Effector CD4-positive, alpha-beta T cell (primary cell): Measurements from ENCODE around the gene DNAH11.

Experiments
- DNase-seq: peaks from one replicate; pipeline ENCODE4 v3.0.0-alpha.2; 2020

The DNAH11 gene

GRCh38 chr7:21548491-21548890 lies 5.7 kb downstream of the DNAH11 start:
- DNase-seq: no peak

DNA sequence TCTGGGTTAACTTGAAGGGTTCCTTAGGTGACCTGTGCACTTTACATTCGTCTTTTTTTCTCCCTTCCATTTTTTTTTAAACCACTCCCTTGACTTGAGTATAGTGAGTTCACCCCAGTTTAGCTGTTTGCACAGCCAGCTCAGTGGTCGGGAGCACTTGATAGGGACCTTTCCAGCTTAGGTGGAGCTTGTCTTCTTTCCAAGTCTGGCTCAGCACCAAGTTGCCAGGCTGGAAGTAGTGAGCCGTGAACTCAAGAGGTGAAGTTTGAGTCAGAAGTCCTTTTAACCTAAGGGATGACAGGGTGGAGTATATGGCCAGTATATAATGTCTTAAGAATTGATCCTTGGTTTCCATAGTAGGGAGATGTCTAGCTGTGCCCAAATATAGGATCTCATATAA lies 7.2 kb downstream of the DNAH11 start:
- no peak for DNase-seq

DNA sequence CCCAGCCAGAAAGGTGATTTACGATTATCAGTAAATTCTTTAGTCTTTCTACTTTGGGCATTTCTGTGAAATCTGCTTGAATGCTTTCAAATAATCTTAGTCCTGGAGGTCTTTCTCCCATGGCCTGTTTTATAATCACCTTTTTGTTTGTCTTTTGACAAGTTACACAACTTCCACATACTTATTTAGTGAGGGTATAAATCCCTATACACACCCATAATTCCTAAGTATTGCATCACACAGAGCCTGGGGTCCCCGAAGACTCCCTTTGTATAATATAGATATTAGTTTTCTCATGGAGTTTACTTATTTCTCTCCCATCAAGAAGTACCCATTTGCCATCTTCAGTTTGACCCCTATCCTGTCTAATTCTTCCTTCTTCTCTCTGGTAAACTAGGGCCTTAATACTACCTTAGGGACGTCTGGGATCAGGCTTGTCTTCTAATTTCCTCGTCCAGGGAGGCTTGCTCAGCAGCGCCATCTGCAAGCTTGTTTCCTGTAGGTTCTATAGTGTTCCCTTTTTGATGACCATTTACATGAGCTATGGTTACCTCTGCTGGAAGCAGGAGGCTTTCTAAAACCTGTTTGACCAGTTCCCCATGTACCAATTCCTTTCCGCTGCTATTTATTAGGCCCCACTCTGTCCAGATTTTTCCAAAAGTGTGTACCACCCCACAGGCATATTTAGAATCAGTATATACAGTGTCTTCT lies 8.1 kb downstream of the DNAH11 start:
- no peak for DNase-seq

- DNase-seq: no peak
Observed at GRCh38 chr7:21562385-21562784, 19.5 kb downstream of the DNAH11 start.

DNA sequence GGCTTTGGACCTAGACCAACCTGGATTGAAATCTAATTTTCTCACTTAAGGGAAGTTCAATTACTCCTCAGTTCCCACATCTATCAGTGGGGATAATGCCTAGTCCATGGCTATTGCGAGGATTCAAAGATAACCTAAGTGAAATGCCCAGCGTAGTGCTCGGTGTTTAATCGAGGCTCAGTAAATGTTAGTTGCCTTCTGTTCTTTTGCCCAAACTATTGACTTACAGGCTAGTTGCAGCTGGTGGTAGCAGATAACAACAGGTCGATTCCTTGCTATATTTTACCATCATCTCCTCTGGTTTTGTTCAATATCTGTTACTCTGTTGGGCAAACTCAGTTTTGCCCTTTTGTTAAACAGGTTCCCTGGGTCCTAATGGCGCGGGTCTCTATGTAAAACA lies 22.8 kb downstream of the DNAH11 start:
- DNase-seq: no peak

DNA sequence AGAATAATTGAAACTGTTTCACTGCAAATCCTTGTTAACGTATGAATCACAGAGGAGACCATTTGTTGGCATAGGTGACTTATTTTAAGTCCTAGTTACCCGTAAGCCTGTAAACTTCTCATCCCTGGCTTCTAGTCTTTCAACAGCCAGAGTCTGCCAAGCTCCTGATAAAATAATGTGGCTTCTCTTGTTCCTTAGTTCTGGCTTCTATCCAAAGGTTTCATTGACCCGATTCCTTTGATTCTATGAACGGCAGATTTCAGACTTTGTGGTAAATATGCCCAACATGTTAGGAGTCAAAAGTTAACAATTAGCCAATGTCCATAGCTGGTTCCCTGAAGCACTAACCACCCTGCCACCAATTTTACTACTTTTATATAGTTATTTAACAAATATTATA lies 23.3 kb downstream of the DNAH11 start:
- no peak for DNase-seq

DNA sequence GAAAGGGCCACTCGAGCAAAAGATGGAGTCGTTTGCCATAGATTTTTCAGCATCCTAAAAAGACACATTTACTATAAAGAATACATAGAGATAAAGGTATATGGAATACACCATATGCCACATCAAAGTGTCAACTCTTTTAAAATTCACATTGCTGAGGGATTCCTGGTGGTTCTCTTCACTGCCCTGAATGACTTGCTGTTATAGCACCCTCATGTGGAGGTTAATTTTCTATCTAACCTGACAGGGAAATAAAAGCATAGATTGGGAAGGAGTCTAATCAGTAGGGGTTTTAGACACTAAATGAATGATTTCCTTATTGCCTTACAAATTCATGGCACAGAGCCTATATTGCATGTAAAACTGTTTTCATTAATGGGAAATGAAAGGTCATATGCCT lies 25.9 kb downstream of the DNAH11 start:
- DNase-seq: no peak

DNA sequence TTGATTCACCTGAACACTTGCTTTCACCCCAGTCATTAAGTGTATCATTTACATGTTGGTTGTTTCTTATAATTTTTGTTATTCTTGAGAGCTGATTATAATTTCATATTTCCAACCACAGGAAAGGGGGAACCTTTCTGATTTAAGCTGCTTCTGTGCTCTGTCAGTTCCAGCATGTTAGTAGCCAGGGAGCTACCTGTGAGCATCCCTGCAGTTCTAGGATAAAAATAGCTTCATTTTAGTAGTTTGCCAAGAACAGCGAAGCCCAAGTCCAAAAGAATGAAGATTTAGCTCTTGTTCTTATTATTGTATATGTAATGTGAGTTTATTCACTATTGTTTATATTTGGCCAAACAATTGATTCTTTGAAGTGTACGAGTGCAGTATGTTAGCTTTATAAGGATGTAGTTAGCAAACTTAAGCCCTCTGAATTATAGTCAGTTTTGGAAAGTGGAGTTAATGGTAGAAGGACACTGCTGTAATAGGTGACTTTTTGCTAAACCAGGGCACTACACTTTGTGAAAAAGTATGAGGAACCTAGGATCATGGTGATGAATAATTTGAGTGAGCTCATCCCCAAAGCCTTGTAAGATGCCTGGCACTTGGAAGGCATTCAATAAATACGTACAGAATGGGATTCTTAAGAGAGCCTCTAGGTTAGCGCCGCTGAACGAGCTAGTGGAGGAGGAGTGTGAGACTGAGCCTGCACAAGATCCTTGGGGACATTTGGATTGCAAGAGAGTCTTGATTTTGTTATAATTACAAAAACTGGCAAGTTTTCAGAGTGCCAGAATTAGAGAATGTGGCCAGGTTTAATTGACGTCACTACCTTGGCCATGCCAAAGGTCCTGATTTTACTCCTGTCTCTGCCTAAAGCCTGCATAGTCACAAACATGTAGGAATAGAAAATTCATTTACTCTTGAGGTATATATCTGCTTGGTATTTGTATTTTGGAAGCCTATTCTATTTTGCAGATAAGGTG lies 29.8 kb downstream of the DNAH11 start:
- no peak for DNase-seq

DNA sequence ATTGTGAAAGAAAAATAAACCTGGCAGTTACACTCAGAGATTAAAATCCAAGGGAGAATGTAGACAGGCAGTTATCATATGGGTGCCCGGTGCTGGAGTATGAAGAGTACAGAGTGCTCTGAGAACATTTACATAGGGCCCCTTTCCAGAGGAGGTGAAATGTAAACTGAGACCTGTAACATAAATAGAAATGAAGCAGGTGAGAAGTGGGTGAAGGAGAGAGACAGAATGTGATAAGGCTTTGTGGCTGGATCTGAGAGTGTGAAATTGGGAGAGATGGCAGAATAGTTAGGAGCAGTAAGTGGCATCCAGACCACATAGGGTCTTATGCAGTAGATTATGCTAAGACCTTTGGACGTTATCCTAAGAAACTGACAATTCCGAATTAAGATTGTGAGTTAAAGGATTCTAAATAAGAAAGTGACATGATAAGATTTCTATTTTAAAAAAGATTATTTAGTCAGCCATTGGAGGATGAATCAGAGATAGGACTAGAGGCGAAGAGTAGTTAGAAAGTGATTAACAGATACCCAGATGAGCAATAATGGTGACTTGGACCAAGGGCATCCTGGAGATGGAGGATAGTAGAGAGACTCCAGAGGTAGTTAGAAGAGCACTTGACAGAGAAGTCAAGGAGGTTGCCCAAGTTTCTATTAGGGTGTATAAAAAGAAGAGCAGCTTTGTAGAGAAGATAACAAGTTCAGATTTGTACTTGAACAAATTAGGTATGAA lies 36.7 kb downstream of the DNAH11 start:
- DNase-seq: no peak

DNA sequence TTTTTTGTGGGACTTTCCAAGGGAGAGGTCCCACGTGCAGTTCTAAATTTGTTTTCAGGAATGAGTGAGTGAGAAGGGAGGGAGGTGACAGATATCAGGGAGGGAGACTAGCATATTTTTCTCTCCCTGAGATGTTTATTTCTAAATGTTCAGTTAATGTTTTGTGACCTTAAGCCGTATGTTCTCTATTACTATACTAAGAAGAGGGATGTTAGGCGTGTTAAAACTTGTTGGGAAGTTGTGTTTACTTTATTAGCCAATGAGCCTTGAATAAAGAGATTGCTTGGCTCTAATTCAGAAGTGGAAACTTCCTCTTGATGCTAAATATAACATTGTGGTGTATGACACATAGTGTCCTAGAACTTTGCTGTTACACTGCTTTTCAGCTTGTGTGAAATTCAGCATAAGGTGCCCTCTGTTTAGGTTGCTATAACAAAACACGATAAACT lies 37.3 kb downstream of the DNAH11 start:
- DNase-seq: no peak

DNA sequence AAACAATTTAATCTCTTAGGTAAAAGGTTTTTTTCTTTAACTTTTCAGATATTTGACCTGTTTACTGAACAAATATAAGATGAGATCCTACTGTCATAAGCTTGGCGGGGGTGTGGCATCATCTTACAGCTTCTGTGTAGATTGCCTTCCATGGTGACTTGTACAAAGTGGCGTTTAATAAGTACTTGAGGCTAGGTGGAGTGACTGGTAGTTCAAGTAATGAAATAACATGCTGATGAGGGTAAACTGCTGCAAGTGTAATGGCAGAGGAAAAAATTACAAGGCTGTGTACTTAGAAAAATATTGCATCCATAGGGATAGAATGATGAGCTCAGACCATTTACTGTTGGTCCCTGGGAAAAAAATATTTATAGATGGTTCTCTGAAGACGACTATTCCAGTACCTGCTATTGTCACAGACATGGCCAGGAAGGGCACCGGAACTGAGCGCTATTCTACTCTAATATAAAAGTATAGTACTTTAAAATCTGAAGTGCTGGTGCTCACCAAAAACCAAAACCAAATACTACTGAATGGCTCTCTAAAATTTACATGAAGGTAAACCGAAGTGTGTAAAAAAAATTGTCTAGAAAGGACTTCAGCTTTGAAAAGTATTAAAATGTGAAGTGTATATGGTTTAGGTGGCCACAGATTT lies 42.4 kb downstream of the DNAH11 start:
- no peak for DNase-seq

DNA sequence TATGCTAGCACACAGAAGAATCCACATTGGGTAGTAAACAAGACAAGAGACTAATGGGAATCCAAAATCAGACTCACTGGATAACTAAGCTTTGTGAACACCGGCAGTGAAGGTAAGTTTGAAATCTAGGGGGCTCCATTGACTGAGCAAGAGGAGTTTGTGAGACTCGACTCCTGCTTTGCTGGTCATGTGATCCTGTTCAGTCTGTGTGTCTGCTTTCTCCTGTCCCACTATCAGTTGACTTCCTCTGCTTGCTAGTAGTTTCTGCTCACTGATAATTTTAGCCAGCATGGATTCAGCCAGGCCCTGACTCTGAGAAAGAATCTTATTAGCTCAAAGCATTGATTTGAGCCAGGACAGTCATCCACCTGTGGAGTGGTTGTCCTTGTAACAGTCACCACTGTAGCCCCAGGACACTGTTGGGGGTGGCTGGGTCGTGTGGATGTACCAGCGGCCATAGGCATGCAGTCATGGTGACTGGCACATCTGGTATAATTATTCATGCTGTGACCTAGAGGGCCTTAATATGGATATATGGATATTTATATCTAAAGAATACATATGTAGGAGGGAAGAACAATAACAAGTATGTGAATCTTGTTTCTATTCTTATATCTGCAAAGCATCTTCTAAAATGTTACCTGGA lies 44.4 kb downstream of the DNAH11 start:
- DNase-seq: no peak

DNA sequence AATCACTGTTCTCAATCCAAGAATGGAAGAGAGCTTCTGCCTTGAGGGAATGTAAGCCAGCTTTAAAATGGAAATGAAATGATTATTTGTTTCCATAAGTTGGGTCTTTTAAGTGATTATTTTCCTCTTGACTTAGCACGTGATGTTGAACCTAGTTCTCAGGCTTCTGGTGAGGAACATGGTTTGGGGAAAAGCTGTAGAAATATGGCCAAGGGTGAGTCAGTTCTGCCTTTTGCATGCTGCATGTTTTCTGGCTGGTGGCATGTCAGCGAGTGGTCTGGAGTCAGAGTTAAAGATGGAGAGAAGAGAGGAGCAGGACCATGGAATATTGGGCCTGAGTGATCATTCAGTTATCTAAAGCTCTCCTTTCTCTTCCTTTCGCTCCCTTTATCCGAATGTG lies 54.0 kb downstream of the DNAH11 start:
- DNase-seq: no peak

DNA sequence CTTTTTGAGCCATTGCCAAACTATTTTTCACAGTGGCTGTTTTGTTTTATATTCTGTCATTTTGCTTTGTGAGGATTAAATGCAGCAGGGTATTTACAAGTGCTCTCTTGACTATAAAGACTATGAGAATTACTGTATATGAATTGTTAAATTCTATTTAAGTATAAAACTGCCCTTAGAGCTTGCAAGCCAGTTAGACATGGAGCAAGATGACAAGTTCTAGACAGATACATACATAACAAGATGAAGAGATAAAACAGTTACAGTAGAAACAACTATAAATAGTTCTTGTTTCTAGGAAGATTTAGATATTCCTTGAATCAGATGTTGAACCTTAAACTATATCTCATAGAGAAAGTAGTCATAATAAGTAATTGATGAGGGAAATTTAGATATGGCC lies 60.6 kb downstream of the DNAH11 start:
- DNase-seq: no peak

DNA sequence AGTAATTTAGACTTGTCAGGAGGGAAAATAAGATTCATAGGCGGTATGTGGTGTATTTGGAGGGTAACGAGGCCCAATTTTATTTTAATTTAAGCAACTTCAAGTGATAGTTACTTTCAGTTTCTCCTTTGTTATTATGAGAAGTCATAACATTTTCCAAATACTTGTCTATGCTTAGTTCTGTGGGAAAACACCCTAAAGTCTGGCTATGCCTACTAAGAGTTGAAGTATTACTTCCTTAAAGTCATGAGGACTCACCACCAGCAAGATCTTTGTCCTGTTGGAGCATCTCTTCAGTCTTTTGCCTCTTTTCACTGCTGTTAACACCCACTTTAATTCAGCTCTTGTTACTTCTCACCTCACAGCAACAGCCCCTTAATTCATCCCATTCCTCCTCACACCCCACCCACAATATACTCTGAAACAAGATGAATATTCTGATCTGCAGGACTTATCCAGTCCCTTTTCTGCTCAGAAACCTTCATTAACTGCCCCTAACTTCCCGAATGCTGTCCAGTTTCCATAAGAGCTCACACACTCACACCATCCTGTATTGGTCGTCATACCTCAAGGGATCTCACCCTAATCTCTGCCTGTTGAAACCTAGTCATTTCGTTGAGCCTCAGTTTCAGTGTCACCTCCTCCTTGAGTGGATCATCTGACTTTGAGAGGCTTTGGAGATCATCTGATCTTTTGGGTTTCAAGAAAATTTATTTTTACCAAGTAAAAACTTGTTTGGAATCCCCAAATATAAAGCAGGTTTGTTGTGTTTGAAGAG lies 61.3 kb downstream of the DNAH11 start:
- DNase-seq: no peak

DNA sequence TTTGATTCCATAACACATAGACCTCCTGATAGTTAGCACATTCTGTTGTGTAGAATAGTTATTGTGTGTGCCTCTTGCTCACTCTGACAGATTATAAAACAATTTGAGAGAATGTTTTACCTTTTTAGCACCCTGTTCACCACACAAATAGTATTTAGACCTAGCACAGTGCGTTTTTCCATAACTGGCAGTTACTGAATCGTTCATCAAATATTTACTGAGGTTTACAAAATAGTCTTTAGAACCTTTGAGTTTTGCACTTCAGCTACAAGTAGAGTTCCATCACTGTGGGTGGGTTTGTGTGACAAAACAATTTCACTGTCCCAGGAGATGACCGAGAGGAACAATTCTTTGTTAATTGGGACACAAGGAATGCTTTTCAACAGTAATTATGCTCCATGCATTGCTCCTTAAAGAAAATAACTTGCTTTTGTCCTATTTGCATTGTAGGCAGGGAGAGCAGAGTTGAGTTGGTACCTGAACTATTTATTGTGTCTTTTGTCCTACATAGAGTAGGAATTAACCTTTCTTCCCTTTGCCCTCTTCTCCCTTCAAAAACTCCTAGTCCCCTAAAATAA lies 62.3 kb downstream of the DNAH11 start:
- DNase-seq: no peak

GRCh38 chr7:21608465-21608864 lies 65.6 kb downstream of the DNAH11 start:
- no peak for DNase-seq

- no peak for DNase-seq
Observed at GRCh38 chr7:21611129-21611528, 68.3 kb downstream of the DNAH11 start.

GRCh38 chr7:21616091-21616490 lies 73.3 kb downstream of the DNAH11 start:
- no peak for DNase-seq

DNA sequence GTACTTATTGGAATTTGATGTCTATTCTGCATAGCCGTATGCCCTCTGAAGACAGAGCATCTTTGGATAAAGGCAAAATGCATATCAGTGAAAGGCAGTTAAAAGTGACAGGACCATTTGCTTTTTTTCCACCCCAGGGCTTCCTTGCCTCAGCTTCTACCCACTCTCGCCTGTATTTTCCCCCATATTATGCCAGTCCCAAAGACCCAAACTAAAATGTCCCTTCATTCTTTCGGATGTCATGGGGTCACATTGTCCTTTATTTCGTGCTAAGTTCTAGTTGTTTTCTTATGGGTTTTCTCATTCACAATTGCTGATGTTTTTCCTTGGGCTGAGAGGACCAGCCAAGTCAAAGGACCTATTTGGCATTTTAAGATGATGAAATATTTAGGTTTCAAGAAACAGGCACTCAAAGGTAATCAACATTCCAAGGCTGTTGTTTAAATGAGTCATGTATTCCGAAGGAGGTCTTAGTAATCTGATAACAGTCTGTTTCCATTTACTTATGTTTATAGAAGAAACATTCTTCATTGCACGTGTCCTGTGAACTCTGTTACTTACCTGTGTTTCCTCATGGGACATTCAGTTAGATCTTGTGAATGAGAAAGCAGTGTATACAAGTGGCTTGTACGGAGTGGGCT lies 74.1 kb downstream of the DNAH11 start:
- DNase-seq: no peak

DNA sequence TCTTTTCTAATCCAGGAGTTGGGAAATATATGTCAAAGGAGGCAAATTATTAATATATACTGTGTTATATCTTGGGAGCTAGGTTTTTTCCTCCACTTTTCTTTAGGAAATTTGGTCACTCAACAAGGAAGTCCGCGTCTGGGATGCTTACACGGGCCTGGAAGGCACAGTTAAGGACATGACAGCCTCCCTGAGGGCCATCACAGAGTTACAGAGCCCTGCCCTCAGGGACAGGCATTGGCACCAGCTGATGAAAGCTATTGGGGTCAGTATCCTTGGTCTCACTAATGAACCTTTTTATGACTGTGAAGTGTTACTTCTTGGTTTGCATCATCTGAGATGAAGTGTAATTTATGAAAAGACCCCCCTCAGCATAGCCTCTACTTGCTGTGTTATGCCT lies 74.7 kb downstream of the DNAH11 start:
- no peak for DNase-seq
